Measurements from ENCODE around the gene GTPBP1.

The GTPBP1 gene

GRCh38 chr22:38697425-38698089 is 8.2 kb upstream of the GTPBP1 start:
- FAIRE-seq (no peak), DNase-seq (ENCODE audit: insufficient read length, low spot score) (no peak)
- TF ChIP-seq POLR2A (IDR thresholded peaks at IDR 0.05; ENCODE audit: low read depth, low read length): no peak

GRCh38 chr22:38698407-38699094 is 7.2 kb upstream of the GTPBP1 start:
- no peak for TF ChIP-seq POLR2A (IDR thresholded peaks at IDR 0.05; ENCODE audit: low read depth, low read length)
- DNase-seq (ENCODE audit: insufficient read length, low spot score) (no peak), FAIRE-seq (no peak)

- TF ChIP-seq POLR2A (IDR thresholded peaks at IDR 0.05; ENCODE audit: low read depth, low read length): no peak
- no peak for FAIRE-seq
- no peak for DNase-seq (ENCODE audit: insufficient read length, low spot score)
Observed at GRCh38 chr22:38699143-38699542, 6.6 kb upstream of the GTPBP1 start.

GRCh38 chr22:38699784-38700183 is 6.0 kb upstream of the GTPBP1 start:
- FAIRE-seq (no peak), DNase-seq (ENCODE audit: insufficient read length, low spot score) (no peak)

GRCh38 chr22:38700270-38700788 is 5.4 kb upstream of the GTPBP1 start:
- 0 out of 2 replicates have a peak, but pooled peaks have one; percentile 10 for TF ChIP-seq POLR2A (IDR thresholded peaks at IDR 0.05; ENCODE audit: low read depth, low read length)
- FAIRE-seq (no peak), DNase-seq (ENCODE audit: insufficient read length, low spot score) (no peak)

More at GRCh38 chr22:38699784-38700183, 6.0 kb upstream of the GTPBP1 start:
- no peak for TF ChIP-seq POLR2A (IDR thresholded peaks at IDR 0.05; ENCODE audit: low read depth, low read length)

- DNase-seq (ENCODE audit: insufficient read length, low spot score) (peak; percentile 68), FAIRE-seq (no peak)
- TF ChIP-seq POLR2A (IDR thresholded peaks at IDR 0.05; ENCODE audit: low read depth, low read length): peak; percentile 71
Observed at GRCh38 chr22:38700789-38701628, 4.7 kb upstream of the GTPBP1 start, which contains the start of gene JOSD1. Gene JOSD1, minus strand, starts transcription at chr22:38700943. Its CDS starts 956 bp downstream, at chr22:38699987.

- DNase-seq (ENCODE audit: insufficient read length, low spot score) (no peak), FAIRE-seq (no peak)
- no peak for TF ChIP-seq POLR2A (IDR thresholded peaks at IDR 0.05; ENCODE audit: low read depth, low read length)
Observed at GRCh38 chr22:38704654-38705234, 1.0 kb upstream of the GTPBP1 start.

GRCh38 chr22:38706101-38706900 is 557 bp downstream of the GTPBP1 start:
- no peak for TF ChIP-seq POLR2A (IDR thresholded peaks at IDR 0.05; ENCODE audit: low read depth, low read length)

GRCh38 chr22:38706901-38707195 is 1.1 kb downstream of the GTPBP1 start:
- DNase-seq (ENCODE audit: insufficient read length, low spot score) (no peak), FAIRE-seq (no peak)
- no peak for TF ChIP-seq POLR2A (IDR thresholded peaks at IDR 0.05; ENCODE audit: low read depth, low read length)

More at GRCh38 chr22:38706101-38706900, 557 bp downstream of the GTPBP1 start:
- FAIRE-seq (no peak), DNase-seq (ENCODE audit: insufficient read length, low spot score) (no peak)

- FAIRE-seq (peak; percentile 68), DNase-seq (ENCODE audit: insufficient read length, low spot score) (no peak)
- no peak for TF ChIP-seq POLR2A (IDR thresholded peaks at IDR 0.05; ENCODE audit: low read depth, low read length)
Observed at GRCh38 chr22:38707346-38707745, 1.6 kb downstream of the GTPBP1 start.

- FAIRE-seq (no peak), DNase-seq (ENCODE audit: insufficient read length, low spot score) (no peak)
- no peak for TF ChIP-seq POLR2A (IDR thresholded peaks at IDR 0.05; ENCODE audit: low read depth, low read length)
Observed at GRCh38 chr22:38707984-38708383, 2.2 kb downstream of the GTPBP1 start.

GRCh38 chr22:38709306-38709705 is 3.6 kb downstream of the GTPBP1 start:
- no peak for TF ChIP-seq POLR2A (IDR thresholded peaks at IDR 0.05; ENCODE audit: low read depth, low read length)
- FAIRE-seq: no peak
- DNase-seq (ENCODE audit: insufficient read length, low spot score): no peak

- no peak for TF ChIP-seq POLR2A (IDR thresholded peaks at IDR 0.05; ENCODE audit: low read depth, low read length)
- FAIRE-seq (no peak), DNase-seq (ENCODE audit: insufficient read length, low spot score) (no peak)
Observed at GRCh38 chr22:38710351-38710750, 4.6 kb downstream of the GTPBP1 start.
